Endothelial cell of umbilical vein (primary cell): ENCODE results near the gene KIAA0825. TPM values are rescaled to one million over a fixed set of nuclear protein-coding genes. Genes with fewer than 3 reads are reported as not detected.

Source experiments
- BruUV-seq: library from RNA; stranded (reverse); fragments of 400-500 nt; replicated peaks from 2 replicates; lab custom pipeline; 2021; lab: Mats Ljungman, UMichigan
- CTCF ChIA-PET: fragments of 300-600, 350-600 bp; sonication (Branson Sonifier 250); formaldehyde crosslinking; loops from one replicate; lab custom pipeline; 2021; ENCODE audit warnings: antibody characterized with exemption, inconsistent platforms; lab: Charles Lee
- POLR2A ChIA-PET: fragments of 300-600, 350-600 bp; sonication (Branson Sonifier 250); formaldehyde crosslinking; loops from one replicate; lab custom pipeline; 2021; ENCODE audit warnings: antibody characterized with exemption, inconsistent platforms; lab: Charles Lee
- DNase-seq: peaks from one replicate; pipeline ENCODE4 v3.0.0-alpha.2; 2011; ENCODE audit warnings: low read depth, low spot score
- FAIRE-seq: peaks from 2 replicates; lab custom pipeline; 2011; peaks lifted over from hg19 to GRCh38; lab: Jason Lieb, UNC
- H2AFZ ChIP-seq: 2 replicates; pipeline ENCODE4 v1.6.0; 2012; ENCODE audit warnings: low read depth, low read length, control low read depth, inconsistent platforms
- H3K27ac ChIP-seq: 2 replicates; pipeline ENCODE4 v1.5.1; 2011; ENCODE audit warnings: low read depth, mild to moderate bottlenecking, control low read depth, low read length, moderate library complexity; ENCODE audit not compliant: insufficient read depth
- H3K27me3 ChIP-seq, 2 experiments: 2 replicates each; pipeline versions ENCODE4 v1.6.0 to v1.6.1; 2011; ENCODE audit warnings: low read length in 2 of 2, mixed read lengths in 1 of 2; ENCODE audit not compliant: control insufficient read depth in 2 of 2, insufficient read depth in 2 of 2
- H3K36me3 ChIP-seq, 2 experiments: 2 replicates in 1 of 2; 3 replicates in 1 of 2; pipeline ENCODE4 v1.5.1; 2011; ENCODE audit warnings: low read length in 2 of 2, mild to moderate bottlenecking in 1 of 2, moderate library complexity in 1 of 2; ENCODE audit not compliant: control insufficient read depth in 2 of 2, insufficient read depth in 2 of 2; ENCODE audit errors: extremely low read depth in 1 of 2
- H3K4me1 ChIP-seq: 3 replicates; pipeline ENCODE4 v1.5.1; 2011; ENCODE audit warnings: mild to moderate bottlenecking, low read length; ENCODE audit not compliant: control insufficient read depth, insufficient read depth; ENCODE audit errors: extremely low read depth
- H3K4me2 ChIP-seq: 2 replicates; pipeline ENCODE4 v1.6.1; 2011; ENCODE audit warnings: low read length, control low read depth, mixed read lengths; ENCODE audit not compliant: insufficient read depth
- H3K4me3 ChIP-seq, 3 experiments: fragments of 200-600 bp in 1 of 3; sonication (generic), shearing (Covaris generic) in 1 of 3; replicated peaks in 1 of 3; 2 replicates each; pipeline ENCODE4 v1.5.1; 2011 to 2016; ENCODE audit warnings: control low read depth in 3 of 3, low read length in 3 of 3, mild to moderate bottlenecking in 2 of 3, inconsistent platforms in 1 of 3, low read depth in 1 of 3, moderate library complexity in 1 of 3; ENCODE audit not compliant: insufficient read depth in 1 of 3
- H3K79me2 ChIP-seq: 2 replicates; pipeline ENCODE4 v1.6.0; 2012; ENCODE audit warnings: low read length, inconsistent platforms; ENCODE audit not compliant: control insufficient read depth, insufficient read depth
- H3K9ac ChIP-seq: replicated peaks from 2 replicates; pipeline ENCODE3; 2011; ENCODE audit warnings: low read length, control low read depth; ENCODE audit not compliant: insufficient read depth; ENCODE audit errors: extremely low read depth
- H3K9me1 ChIP-seq: replicated peaks from 3 replicates; pipeline ENCODE4 v1.6.0; 2011; ENCODE audit warnings: mild to moderate bottlenecking, low read length; ENCODE audit not compliant: control insufficient read depth, insufficient read depth; ENCODE audit errors: extremely low read depth
- H3K9me3 ChIP-seq: replicated peaks from 2 replicates; pipeline ENCODE4 v1.5.1; 2012; ENCODE audit warnings: low read length, inconsistent platforms; ENCODE audit not compliant: control insufficient read depth, insufficient read depth
- H4K20me1 ChIP-seq: replicated peaks from 2 replicates; pipeline ENCODE3; 2011; ENCODE audit warnings: mild to moderate bottlenecking, low read length; ENCODE audit not compliant: control insufficient read depth, insufficient read depth; ENCODE audit errors: extremely low read depth
- CTCF ChIP-seq, 2 donors: IDR thresholded peaks; 1 replicate in 1 of 2; 2 replicates in 1 of 2; pipeline ENCODE4 v1.5.1; 2011; ENCODE audit warnings: low read length in 2 of 2, mild to moderate bottlenecking in 2 of 2, moderate library complexity in 2 of 2, control low read depth in 1 of 2, inconsistent platforms in 1 of 2, low read depth in 1 of 2; ENCODE audit not compliant: insufficient read depth in 1 of 2; ENCODE audit errors: extremely low read depth in 1 of 2
- EZH2 ChIP-seq: IDR thresholded peaks from 2 replicates; pipeline ENCODE4 v1.6.1; 2012; ENCODE audit warnings: borderline replicate concordance, low read depth, mild to moderate bottlenecking, moderate library complexity, low read length, inconsistent platforms; ENCODE audit not compliant: severe bottlenecking
- FOS ChIP-seq: IDR thresholded peaks from 2 replicates; pipeline ENCODE4 v1.6.1; 2011; ENCODE audit warnings: mild to moderate bottlenecking, low read length, moderate library complexity, borderline replicate concordance; ENCODE audit not compliant: insufficient read depth
- GATA2 ChIP-seq: IDR thresholded peaks from 2 replicates; pipeline ENCODE4 v1.7.0; 2011; ENCODE audit warnings: low read depth, mild to moderate bottlenecking, moderate library complexity, mixed read lengths, low read length; ENCODE audit not compliant: insufficient read length, insufficient read depth
- JUN ChIP-seq: IDR thresholded peaks from 2 replicates; pipeline ENCODE4 v1.6.1; 2011; ENCODE audit warnings: borderline replicate concordance, low read depth; ENCODE audit not compliant: insufficient read length, insufficient read depth
- MAX ChIP-seq: IDR thresholded peaks from 2 replicates; pipeline ENCODE4 v1.6.1; 2011; ENCODE audit not compliant: insufficient read depth, insufficient read length
- MYC ChIP-seq: IDR thresholded peaks from one replicate; pipeline ENCODE4 v1.6.1; 2011; ENCODE audit warnings: mild to moderate bottlenecking, low read depth, low read length
- POLR2A ChIP-seq: IDR thresholded peaks from 2 replicates; pipeline ENCODE4 v1.6.1; 2012; ENCODE audit warnings: low read depth, mild to moderate bottlenecking, control low read depth, low read length
- POLR2AphosphoS5 ChIP-seq: IDR thresholded peaks from 2 replicates; pipeline ENCODE4 v1.6.1; 2012; ENCODE audit warnings: low read depth, mild to moderate bottlenecking, control low read depth, low read length, moderate library complexity; ENCODE audit not compliant: insufficient read depth
- dilution Hi-C: fragments of 300-500 bp; cut with MboI; formaldehyde crosslinking; loops from one replicate; pipeline ENCODE4 v1.15.0; 2019; ENCODE audit warnings: low sequenced_read_pairs; ENCODE audit not compliant: extremely low pct_ligation_motif_present
- intact Hi-C: fragments of 100-400 bp; cut with micrococcal nuclease; formaldehyde crosslinking; loops from one replicate; pipeline ENCODE4 v1.10.0; 2022
- polyA plus RNA-seq, 4 experiments: library from polyadenylated mRNA; depleted of rRNA in 3 of 4; stranded (reverse) in 3 of 4; unstranded in 1 of 4; fragments of >200 nt; gene quantifications; 2 replicates each; pipeline versions ENCODE4 v1.2.1 to v1.2.3, GENCODE V29; 2011 to 2012; ENCODE audit warnings: missing spikeins in 1 of 4
- total RNA-seq: library from RNA; stranded (reverse); gene quantifications from 2 replicates; pipeline ENCODE4 v1.2.3, GENCODE V29; 2021

KIAA0825 gene
- total and polyA plus RNA-seq, 2 donors (not counting 3 experiments of a cell fraction or from before 2014, with no cell fraction given), result 0.15 to 1.1 TPM

GRCh38 chr5:94558028-94558427 is 60.4 kb downstream of the KIAA0825 start:
- ChIA-PET CTCF (no interaction called here), POLR2A (no interaction called here)
- Histone ChIP-seq H3K4me3 (no peak overlapping the region), H3K27ac (no peak overlapping the region), H4K20me1 (no peaks in the 10 kb centered on the region), H3K36me3 (no peaks in the 10 kb centered on the region), H3K9me1 (no peaks in the 10 kb centered on the region), H2AFZ (no peak overlapping the region), H3K9me3 (no peaks in the 10 kb centered on the region), H3K79me2 (no peaks in the 10 kb centered on the region), H3K4me2 (no peak overlapping the region), H3K9ac (no peak overlapping the region), H3K4me1 (no peaks in the 10 kb centered on the region), H3K27me3 (no peaks in the 10 kb centered on the region)
- dilution Hi-C loops, result no loop called here
- no peak for FAIRE-seq
- intact Hi-C loops, result no loop called here
- no peak for DNase-seq
- BruUV-seq, result no TSS peak
- no peak for TF ChIP-seq MAX
- TF ChIP-seq MYC, result no peak
- TF ChIP-seq EZH2, result no peak
- no peak for TF ChIP-seq CTCF (IDR thresholded peaks at IDR 0.05; ENCODE audit: extremely low read depth in 1 of 2, insufficient read depth in 1 of 2, low read depth in 1 of 2, low read length in 2 of 2)
- TF ChIP-seq GATA2, result no peak
- TF ChIP-seq JUN, result no peak
- TF ChIP-seq POLR2A, result no peak
- no peak for TF ChIP-seq FOS
- TF ChIP-seq POLR2AphosphoS5, result no peak
